GM12872 (cell line): ENCODE results near the gene OGN.

Experiments
- CTCF ChIP-seq: IDR thresholded peaks from 3 replicates; pipeline ENCODE4 v1.5.1; 2011; ENCODE audit warnings: low read depth, mild to moderate bottlenecking, low read length, moderate library complexity; ENCODE audit not compliant: insufficient read depth

OGN gene

GRCh38 chr9:92384375-92384774, 20.0 kb downstream of the OGN start:
- no peak for TF ChIP-seq CTCF

- TF ChIP-seq CTCF: no peak
Measured at GRCh38 chr9:92381775-92382174, 22.6 kb downstream of the OGN start.

GRCh38 chr9:92380603-92381002, 23.8 kb downstream of the OGN start:
- TF ChIP-seq CTCF: no peak

GRCh38 chr9:92378865-92379560, 25.4 kb downstream of the OGN start:
- TF ChIP-seq CTCF: no peak

- no peak for TF ChIP-seq CTCF
Measured at GRCh38 chr9:92377876-92378275, 26.5 kb downstream of the OGN start.

- no peak for TF ChIP-seq CTCF
Measured at GRCh38 chr9:92373167-92373566, 31.2 kb downstream of the OGN start.

GRCh38 chr9:92369075-92369474, 35.3 kb downstream of the OGN start:
- no peak for TF ChIP-seq CTCF

- no peak for TF ChIP-seq CTCF
Measured at GRCh38 chr9:92360083-92360482, 44.3 kb downstream of the OGN start.
